ENCODE results near the gene PNKP.

PNKP gene

DNA sequence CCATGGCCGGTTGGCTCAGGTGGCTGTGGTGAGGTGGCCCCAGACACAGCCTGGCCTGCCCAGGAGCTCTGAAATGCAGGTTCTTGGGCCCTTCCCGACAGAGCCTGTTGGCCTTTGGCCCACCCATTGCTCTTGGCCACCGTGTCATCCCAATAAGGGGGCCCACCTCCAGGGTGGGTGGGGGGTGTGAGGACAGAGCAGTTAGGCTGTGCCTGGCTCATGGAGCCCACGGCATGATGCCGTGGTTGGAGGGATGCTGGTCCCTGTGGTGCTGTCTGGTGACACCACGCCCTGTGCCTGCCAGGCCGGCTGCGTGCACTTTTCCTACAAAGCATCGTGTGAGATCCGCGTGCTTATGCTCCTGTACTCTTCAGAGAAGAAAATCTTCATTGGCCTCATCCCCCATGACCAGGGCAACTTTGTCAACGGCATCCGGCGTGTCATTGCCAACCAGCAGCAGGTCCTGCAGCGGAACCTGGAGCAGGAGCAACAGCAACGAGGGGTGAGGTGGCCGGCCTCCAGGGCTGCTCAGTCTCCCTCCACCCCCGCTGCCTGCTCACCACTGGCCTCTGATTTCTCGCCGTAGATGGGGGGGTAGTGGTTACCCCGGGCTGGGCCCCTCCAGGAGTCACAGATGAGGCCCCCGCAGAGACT, 7.6 kb downstream of the PNKP start:
- ATAC-seq, result no peak
- TF ChIP-seq, protein P1, sequence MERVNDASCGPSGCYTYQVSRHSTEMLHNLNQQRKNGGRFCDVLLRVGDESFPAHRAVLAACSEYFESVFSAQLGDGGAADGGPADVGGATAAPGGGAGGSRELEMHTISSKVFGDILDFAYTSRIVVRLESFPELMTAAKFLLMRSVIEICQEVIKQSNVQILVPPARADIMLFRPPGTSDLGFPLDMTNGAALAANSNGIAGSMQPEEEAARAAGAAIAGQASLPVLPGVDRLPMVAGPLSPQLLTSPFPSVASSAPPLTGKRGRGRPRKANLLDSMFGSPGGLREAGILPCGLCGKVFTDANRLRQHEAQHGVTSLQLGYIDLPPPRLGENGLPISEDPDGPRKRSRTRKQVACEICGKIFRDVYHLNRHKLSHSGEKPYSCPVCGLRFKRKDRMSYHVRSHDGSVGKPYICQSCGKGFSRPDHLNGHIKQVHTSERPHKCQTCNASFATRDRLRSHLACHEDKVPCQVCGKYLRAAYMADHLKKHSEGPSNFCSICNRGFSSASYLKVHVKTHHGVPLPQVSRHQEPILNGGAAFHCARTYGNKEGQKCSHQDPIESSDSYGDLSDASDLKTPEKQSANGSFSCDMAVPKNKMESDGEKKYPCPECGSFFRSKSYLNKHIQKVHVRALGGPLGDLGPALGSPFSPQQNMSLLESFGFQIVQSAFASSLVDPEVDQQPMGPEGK (CRISPR knock-in tag; IDR thresholded peaks at IDR 0.05; ENCODE audit: borderline replicate concordance), result no peak
- no peak for TF ChIP-seq ZC3H10 (CRISPR knock-in tag; IDR thresholded peaks at IDR 0.05)
- TF ChIP-seq BACH2 (CRISPR knock-in tag; IDR thresholded peaks at IDR 0.05; ENCODE audit: borderline replicate concordance), result no peak
- TF ChIP-seq, protein P2, sequence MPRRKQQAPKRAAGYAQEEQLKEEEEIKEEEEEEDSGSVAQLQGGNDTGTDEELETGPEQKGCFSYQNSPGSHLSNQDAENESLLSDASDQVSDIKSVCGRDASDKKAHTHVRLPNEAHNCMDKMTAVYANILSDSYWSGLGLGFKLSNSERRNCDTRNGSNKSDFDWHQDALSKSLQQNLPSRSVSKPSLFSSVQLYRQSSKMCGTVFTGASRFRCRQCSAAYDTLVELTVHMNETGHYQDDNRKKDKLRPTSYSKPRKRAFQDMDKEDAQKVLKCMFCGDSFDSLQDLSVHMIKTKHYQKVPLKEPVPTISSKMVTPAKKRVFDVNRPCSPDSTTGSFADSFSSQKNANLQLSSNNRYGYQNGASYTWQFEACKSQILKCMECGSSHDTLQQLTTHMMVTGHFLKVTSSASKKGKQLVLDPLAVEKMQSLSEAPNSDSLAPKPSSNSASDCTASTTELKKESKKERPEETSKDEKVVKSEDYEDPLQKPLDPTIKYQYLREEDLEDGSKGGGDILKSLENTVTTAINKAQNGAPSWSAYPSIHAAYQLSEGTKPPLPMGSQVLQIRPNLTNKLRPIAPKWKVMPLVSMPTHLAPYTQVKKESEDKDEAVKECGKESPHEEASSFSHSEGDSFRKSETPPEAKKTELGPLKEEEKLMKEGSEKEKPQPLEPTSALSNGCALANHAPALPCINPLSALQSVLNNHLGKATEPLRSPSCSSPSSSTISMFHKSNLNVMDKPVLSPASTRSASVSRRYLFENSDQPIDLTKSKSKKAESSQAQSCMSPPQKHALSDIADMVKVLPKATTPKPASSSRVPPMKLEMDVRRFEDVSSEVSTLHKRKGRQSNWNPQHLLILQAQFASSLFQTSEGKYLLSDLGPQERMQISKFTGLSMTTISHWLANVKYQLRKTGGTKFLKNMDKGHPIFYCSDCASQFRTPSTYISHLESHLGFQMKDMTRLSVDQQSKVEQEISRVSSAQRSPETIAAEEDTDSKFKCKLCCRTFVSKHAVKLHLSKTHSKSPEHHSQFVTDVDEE (CRISPR knock-in tag; IDR thresholded peaks at IDR 0.05), result no peak
- TF ChIP-seq ZFP30 (CRISPR knock-in tag; IDR thresholded peaks at IDR 0.05), result no peak
- no peak for TF ChIP-seq ZNF565 (CRISPR knock-in tag; conservative IDR thresholded peaks at IDR 0.05; ENCODE audit: low read depth)
- no peak for TF ChIP-seq ZNF8 (CRISPR knock-in tag; IDR thresholded peaks at IDR 0.05)

DNA sequence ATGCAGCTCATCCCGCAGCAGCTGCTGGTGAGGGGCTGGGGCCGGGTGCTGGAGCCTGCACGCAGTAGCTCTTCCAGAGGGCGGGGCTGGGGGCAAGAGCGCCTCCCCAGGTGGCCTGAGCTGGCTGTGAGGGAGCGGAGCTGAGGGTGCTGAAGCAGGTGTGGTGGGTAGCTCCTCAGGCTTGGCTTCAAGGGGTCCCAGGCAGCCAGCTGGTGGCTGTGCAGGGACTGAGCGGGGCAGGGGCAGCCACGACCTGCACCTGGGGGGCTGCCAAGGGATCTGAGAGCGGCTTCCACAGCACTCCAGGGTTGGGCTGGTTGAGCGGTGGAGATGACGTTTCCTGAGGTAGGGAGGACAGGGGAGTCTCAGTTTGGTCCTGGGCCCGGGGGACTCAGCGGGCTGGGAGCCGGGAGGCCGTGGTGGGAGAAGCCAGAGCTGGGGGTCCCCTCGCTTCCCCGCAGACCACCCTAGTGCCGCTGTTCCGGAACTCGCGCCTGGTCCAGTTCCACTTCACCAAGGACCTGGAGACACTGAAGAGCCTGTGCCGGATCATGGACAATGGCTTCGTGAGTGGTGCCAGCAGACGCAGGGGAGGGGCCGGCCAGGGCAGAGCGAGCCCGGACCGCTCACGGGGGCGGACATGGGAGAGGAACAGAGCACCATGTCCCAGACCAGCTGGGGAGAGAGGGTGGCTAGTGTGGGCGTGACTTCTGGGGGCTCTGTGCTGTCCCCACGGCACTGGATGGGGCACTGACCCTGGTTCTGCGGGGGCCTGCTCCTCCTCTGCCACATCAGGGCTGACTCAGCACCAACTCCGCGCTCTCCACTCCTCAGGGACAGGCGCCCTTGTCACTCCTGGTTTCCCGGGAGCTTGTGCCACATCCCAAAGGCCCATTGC, 9.0 kb downstream of the PNKP start:
- TF ChIP-seq, protein P3, sequence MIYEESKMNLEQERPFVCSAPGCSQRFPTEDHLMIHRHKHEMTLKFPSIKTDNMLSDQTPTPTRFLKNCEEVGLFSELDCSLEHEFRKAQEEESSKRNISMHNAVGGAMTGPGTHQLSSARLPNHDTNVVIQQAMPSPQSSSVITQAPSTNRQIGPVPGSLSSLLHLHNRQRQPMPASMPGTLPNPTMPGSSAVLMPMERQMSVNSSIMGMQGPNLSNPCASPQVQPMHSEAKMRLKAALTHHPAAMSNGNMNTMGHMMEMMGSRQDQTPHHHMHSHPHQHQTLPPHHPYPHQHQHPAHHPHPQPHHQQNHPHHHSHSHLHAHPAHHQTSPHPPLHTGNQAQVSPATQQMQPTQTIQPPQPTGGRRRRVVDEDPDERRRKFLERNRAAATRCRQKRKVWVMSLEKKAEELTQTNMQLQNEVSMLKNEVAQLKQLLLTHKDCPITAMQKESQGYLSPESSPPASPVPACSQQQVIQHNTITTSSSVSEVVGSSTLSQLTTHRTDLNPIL (CRISPR knock-in tag; IDR thresholded peaks at IDR 0.05; ENCODE audit: low read depth), result no peak
- ATAC-seq, result peak; percentile 1

DNA sequence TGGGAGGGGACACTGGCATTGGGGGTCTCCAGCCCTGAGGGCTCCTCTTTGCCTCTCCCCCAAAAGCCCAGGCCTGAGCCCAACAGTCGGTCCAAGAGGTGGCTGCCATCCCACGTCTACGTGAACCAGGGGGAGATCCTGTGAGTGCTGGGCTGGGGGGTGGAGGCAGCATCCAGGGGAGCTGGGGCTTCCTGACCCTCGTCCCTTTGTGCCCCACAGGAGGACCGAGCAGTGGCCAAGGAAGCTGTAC, 9.6 kb downstream of the PNKP start:
- ATAC-seq, result no peak
- TF ChIP-seq, protein P4, sequence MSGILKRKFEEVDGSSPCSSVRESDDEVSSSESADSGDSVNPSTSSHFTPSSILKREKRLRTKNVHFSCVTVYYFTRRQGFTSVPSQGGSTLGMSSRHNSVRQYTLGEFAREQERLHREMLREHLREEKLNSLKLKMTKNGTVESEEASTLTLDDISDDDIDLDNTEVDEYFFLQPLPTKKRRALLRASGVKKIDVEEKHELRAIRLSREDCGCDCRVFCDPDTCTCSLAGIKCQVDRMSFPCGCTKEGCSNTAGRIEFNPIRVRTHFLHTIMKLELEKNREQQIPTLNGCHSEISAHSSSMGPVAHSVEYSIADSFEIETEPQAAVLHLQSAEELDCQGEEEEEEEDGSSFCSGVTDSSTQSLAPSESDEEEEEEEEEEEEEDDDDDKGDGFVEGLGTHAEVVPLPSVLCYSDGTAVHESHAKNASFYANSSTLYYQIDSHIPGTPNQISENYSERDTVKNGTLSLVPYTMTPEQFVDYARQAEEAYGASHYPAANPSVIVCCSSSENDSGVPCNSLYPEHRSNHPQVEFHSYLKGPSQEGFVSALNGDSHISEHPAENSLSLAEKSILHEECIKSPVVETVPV (CRISPR knock-in tag; IDR thresholded peaks at IDR 0.05), result no peak
- no peak for TF ChIP-seq ESRRG (CRISPR knock-in tag; IDR thresholded peaks at IDR 0.05)
- no peak for TF ChIP-seq ZNF8 (CRISPR knock-in tag; IDR thresholded peaks at IDR 0.05)
- TF ChIP-seq ZC3H10 (CRISPR knock-in tag; IDR thresholded peaks at IDR 0.05), result no peak
- TF ChIP-seq, protein P3 (CRISPR knock-in tag; IDR thresholded peaks at IDR 0.05; ENCODE audit: low read depth), result no peak
- no peak for TF ChIP-seq OSR1 (CRISPR knock-in tag; IDR thresholded peaks at IDR 0.05)

DNA sequence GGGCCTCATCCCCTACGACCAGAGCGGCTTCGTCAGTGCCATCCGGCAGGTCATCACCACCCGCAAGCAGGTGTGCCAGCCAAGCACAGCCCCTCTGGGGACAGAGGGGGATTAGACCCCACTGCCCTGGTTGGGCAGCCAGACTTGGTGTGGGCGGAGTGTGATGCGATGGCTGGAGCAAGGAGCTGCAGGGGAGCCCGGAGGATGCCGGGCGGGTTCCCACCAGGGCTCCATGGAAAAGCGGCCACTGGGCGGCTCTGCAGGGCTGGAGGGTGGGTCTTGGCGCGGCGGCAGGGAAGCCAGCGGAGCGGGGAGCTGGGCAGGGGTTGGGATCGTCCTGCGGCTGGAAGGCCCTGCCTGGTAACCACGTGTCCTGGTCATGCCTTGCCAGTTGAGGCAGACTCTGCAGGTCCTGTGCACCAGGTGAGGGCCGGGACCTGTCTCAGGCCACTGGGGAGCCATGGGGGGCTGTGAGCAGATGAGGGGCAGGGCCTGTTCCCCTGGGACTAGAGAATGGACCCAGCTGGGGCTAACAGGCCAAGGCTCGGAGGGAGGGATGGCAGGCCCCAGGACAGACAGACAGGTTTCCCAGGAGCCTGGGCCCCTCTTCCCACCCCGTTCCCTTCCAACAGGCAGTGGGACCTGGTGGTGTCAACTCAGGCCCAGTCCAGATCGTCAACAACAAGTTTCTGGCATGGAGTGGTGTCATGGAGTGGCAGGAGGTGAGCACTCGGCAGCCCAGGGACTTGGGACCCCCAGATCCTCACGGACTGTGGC, 10.1 kb downstream of the PNKP start:
- ATAC-seq, result no peak; the same call in 2 of the 3 replicates
- TF ChIP-seq ZFP30 (CRISPR knock-in tag; IDR thresholded peaks at IDR 0.05) (no peak), RARB (CRISPR knock-in tag; IDR thresholded peaks at IDR 0.05) (no peak), ZFP3 (CRISPR knock-in tag; IDR thresholded peaks at IDR 0.05) (no peak)
- TF ChIP-seq, protein P2 (CRISPR knock-in tag; IDR thresholded peaks at IDR 0.05), result no peak
- TF ChIP-seq, protein P5, sequence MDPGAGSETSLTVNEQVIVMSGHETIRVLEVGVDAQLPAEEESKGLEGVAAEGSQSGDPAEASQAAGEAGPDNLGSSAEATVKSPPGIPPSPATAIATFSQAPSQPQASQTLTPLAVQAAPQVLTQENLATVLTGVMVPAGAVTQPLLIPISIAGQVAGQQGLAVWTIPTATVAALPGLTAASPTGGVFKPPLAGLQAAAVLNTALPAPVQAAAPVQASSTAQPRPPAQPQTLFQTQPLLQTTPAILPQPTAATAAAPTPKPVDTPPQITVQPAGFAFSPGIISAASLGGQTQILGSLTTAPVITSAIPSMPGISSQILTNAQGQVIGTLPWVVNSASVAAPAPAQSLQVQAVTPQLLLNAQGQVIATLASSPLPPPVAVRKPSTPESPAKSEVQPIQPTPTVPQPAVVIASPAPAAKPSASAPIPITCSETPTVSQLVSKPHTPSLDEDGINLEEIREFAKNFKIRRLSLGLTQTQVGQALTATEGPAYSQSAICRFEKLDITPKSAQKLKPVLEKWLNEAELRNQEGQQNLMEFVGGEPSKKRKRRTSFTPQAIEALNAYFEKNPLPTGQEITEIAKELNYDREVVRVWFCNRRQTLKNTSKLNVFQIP (CRISPR knock-in tag; IDR thresholded peaks at IDR 0.05; ENCODE audit: borderline replicate concordance, low read depth), result no peak
- TF ChIP-seq, protein P4 (CRISPR knock-in tag; IDR thresholded peaks at IDR 0.05), result no peak

Measured in SK-N-SH treated with all-trans-retinoic acid at 6 μM for 48 hours (cell line).